Activated T-cell treated with anti-CD3 and anti-CD28 coated beads, Interleukin-2, amount 50 U/mL, for 72 hours (primary cell): ENCODE results near the gene SMG6. TPM values are rescaled to one million over a fixed set of nuclear protein-coding genes. Genes with fewer than 3 reads are reported as not detected.
"Not testable (repeated sequence)": the region's sequence is repeated elsewhere in the genome, so short reads cannot be mapped to it uniquely, and the experiment has no call there.

ENCODE experiments used
- ATAC-seq, 2 donors: fragments of 150-1000 bp; cut with Tn5 transposase; replicated peaks in 1 of 2; 2 replicates each; pipeline ENCODE4 v1.10.0; 2021; ENCODE audit warnings: moderate library complexity in 2 of 2, mild to moderate bottlenecking in 1 of 2
- DNase-seq, 2 donors: peaks; one replicate each; pipeline ENCODE4 v3.0.0; 2021 to 2022; ENCODE audit warnings: mixed read lengths in 1 of 2
- H3K27ac Mint-ChIP-seq: one replicate; pipeline ENCODE4 v1.8.0; 2022; ENCODE audit warnings: mild to moderate bottlenecking, moderate library complexity, mixed read lengths
- H3K27me3 Mint-ChIP-seq: one replicate; pipeline ENCODE4 v1.8.0; 2022; ENCODE audit warnings: low read depth, mixed read lengths
- H3K36me3 Mint-ChIP-seq, 2 donors: one replicate each; pipeline ENCODE4 v1.8.0; 2022; ENCODE audit warnings: mixed read lengths in 2 of 2, mild to moderate bottlenecking in 1 of 2; ENCODE audit not compliant: insufficient read depth in 2 of 2
- H3K4me1 Mint-ChIP-seq: one replicate; pipeline ENCODE4 v1.8.0; 2022; ENCODE audit warnings: low read depth, mixed read lengths
- H3K4me3 Mint-ChIP-seq, 2 donors: one replicate each; pipeline ENCODE4 v1.8.0; 2022; ENCODE audit warnings: mild to moderate bottlenecking in 2 of 2, mixed read lengths in 2 of 2, moderate library complexity in 2 of 2
- H3K9me3 Mint-ChIP-seq, 2 donors: one replicate each; pipeline ENCODE4 v1.8.0; 2022; ENCODE audit warnings: mixed read lengths in 2 of 2
- total RNA-seq, 2 donors: library from RNA; stranded (reverse); gene quantifications; one replicate each; pipeline ENCODE4 v1.2.3, GENCODE V29; 2022

The SMG6 gene
- total RNA-seq, 2 donors from 2014 or later = 47.3 to 54.1 TPM

DNA sequence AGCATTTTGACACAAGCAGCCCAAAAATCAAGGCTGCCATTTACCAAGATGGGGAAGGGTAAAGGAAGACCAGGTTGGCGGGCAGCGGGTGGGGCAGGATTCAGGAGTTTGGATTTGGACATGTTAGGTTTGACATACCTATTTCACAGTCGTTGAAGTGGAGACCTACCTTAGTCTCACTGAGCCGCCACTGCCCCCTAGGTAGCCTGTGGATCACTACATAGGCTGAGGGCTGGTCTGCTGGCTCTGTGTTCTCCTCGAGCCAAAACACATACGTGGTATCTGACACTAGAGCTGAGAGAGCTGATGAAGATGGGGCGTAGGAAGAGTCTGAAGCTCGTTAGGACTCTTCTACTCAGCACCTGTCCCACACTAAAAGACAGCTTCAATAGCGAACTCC lies 133.6 kb downstream of the SMG6 start:
- Mint-ChIP-seq H3K4me3 (no peak overlapping the region), H3K36me3 (peaks cover 2 to 11% of the 10 kb centered on the region in 2 donors)
- peak; percentile 24 to 42 for DNase-seq

DNA sequence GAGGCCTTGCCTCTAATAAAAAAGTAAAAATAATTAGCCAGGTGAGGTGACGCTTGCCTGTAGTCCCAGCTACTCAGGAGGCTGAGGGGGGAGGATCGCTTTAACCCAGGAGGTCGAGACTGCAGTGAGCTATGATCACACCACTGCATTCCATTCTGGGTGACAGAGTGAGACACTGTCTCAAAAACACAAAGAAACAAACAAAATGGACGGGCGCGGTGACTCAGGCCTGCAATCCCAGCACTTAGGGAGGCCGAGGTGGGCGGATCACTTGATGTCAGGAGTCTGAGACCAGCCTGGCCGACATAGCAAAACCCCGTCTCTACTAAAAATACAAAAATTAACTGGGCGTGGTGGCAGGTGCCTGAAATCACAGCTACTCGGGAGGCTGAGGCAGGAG lies 137.9 kb downstream of the SMG6 start:
- DNase-seq, H3K4me3 Mint-ChIP-seq, H3K4me1 Mint-ChIP-seq, H3K27me3 Mint-ChIP-seq, H3K9me3 Mint-ChIP-seq, H3K36me3 Mint-ChIP-seq, ATAC-seq: not testable (repeated sequence)
- peak overlapping the region; percentile 58 for H3K27ac Mint-ChIP-seq

More for the DNA sequence above, 133.6 kb downstream of the SMG6 start:
- Mint-ChIP-seq H3K27me3 (no peaks in the 10 kb centered on the region), H3K4me1 (no peaks in the 10 kb centered on the region), H3K27ac (no peak overlapping the region), H3K9me3 (no peaks in the 10 kb centered on the region)
- ATAC-seq = peak; percentile 50 to 55

DNA sequence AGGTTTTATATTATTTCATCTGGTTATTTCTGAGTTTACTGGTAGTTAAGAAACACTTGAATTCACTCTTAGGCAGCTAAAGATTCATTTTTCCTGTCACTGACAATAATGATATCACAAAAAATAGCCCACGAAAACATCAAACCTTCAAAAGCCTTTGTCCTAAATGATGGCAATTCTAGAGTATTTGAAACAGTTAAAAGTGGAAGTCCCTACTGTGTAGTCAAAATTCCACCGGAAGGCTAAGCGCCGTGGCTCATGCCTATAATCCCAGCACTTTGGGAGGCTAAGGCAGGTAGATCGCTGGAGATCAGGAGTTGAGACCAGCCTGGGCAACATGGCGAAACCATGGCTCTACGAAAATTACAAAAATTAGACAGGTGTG lies 145.2 kb downstream of the SMG6 start:
- no peaks in the 10 kb centered on the region for H3K9me3 Mint-ChIP-seq
- DNase-seq (no peak), ATAC-seq (no peak)

DNA sequence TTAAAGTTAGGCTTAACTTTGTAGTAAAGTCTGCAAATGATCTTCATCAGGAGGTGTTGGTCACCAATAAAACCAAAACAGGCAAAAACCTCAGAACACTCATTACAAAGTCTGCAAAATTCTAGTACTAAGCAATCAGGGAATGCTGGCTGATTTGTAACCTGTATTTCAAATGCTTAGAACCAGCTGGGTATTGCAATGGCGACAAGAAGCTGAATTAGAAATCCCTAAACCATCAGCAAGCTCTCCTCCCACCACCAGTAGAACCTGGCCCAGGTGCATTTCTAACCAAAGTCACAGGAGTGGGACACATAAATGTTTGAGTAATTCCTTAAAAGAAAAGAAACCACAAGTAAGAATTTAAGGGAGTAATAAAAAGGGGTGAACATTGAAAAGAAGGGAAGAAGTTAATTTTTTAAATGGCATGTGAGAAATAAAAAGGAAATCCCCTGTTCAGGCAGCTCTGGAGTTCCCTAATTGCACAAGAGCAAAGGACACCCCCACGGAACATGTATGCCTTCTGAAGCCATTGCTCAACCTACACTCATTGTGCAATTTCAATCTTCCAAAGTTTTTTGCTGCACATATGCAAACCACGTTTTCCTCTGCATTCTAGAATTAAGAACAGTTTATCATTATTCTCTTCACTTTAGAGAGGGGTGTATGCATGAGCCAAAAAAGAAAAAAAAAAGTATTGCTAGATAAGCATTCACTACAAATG lies 145.8 kb downstream of the SMG6 start:
- H3K27me3 Mint-ChIP-seq = no peaks in the 10 kb centered on the region
- peaks cover 3 to 8% of the 10 kb centered on the region in 2 donors for H3K36me3 Mint-ChIP-seq
- DNase-seq (no peak), ATAC-seq (no peak)
- H3K4me1 Mint-ChIP-seq = peaks cover 23% of the 10 kb centered on the region
- H3K4me3 Mint-ChIP-seq = no peak overlapping the region
- H3K27ac Mint-ChIP-seq = no peak overlapping the region
- no peaks in the 10 kb centered on the region for H3K9me3 Mint-ChIP-seq

More for the DNA sequence above, 145.2 kb downstream of the SMG6 start:
- Mint-ChIP-seq H3K4me3 (no peak overlapping the region), H3K4me1 (peaks cover 23% of the 10 kb centered on the region), H3K27ac (no peak overlapping the region), H3K27me3 (no peaks in the 10 kb centered on the region), H3K36me3 (peaks cover 3 to 8% of the 10 kb centered on the region in 2 donors)

DNA sequence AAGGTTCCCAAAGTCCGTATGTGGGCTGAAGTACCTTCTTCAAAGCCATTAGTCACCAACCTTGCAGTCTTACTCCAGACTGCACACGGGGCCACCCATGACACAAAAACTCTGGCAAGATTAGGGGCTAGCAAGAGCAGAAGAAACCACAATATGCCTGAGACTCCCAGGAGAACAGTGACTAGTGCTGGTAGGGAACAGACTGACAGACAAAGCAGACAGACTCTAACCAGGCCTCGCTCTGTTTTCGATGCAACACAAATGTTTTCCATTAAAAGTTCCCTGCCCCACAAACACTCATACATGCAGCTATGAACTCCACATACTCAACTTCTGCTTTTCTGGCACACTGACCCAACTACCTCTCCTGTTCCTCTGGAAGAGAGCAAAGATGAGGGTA lies 146.5 kb downstream of the SMG6 start:
- ATAC-seq = no peak
- H3K36me3 Mint-ChIP-seq = peaks cover 3 to 8% of the 10 kb centered on the region in 2 donors

DNA sequence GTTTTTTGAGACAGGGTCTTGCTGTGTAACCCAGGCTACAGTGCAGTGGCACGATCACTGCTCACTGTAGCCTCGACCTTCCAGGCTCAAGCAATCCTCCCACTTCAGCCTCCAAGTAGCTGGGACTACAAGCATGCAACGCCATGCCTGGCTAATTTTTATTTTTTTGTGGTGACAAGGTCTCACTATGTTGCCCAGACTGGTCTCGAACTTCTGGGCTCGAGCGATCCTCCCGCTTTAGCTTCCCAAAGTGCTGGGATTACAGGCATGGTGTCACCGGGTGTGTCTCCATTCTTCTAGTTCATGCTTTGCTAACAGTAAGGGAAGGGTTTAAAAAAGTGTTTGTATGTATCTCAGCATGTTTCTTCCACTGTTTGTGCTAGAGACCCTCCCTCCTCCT lies 146.9 kb downstream of the SMG6 start:
- no peaks in the 10 kb centered on the region for H3K27me3 Mint-ChIP-seq
- H3K36me3 Mint-ChIP-seq = peaks cover 3 to 8% of the 10 kb centered on the region in 2 donors
- ATAC-seq = no peak
- H3K4me3 Mint-ChIP-seq = no peak overlapping the region
- H3K9me3 Mint-ChIP-seq = no peaks in the 10 kb centered on the region
- H3K27ac Mint-ChIP-seq = no peak overlapping the region
- H3K4me1 Mint-ChIP-seq = peaks cover 23% of the 10 kb centered on the region
- no peak for DNase-seq

More for the DNA sequence above, 146.5 kb downstream of the SMG6 start:
- H3K4me1 Mint-ChIP-seq = peaks cover 23% of the 10 kb centered on the region
- DNase-seq = no peak
- no peak overlapping the region for H3K4me3 Mint-ChIP-seq
- H3K27ac Mint-ChIP-seq = no peak overlapping the region
- no peaks in the 10 kb centered on the region for H3K9me3 Mint-ChIP-seq
- H3K27me3 Mint-ChIP-seq = no peaks in the 10 kb centered on the region

DNA sequence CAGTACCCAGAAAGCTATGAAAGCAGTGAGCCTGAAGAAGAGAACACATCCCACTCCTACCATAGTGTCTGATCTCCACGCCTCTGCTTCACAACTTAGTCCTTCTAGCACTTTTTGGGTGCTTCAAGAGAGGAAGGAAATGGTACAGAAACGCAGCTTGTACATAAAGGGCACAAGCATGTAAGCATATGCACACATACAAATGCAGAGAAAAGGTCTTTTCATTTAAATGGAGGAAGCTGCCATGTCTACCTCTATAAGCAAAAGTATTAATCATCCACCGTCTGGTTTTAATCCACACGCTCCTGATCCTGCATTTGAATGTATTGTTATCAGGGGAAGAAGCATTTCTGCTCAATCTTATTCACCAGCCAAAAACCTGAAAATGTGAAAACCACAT lies 148.0 kb downstream of the SMG6 start:
- Mint-ChIP-seq H3K27ac (no peak overlapping the region), H3K4me3 (no peak overlapping the region), H3K9me3 (no peaks in the 10 kb centered on the region), H3K27me3 (no peaks in the 10 kb centered on the region), H3K4me1 (peaks cover 28% of the 10 kb centered on the region), H3K36me3 (peaks cover 3 to 10% of the 10 kb centered on the region in 2 donors)
- ATAC-seq (no peak), DNase-seq (no peak)

DNA sequence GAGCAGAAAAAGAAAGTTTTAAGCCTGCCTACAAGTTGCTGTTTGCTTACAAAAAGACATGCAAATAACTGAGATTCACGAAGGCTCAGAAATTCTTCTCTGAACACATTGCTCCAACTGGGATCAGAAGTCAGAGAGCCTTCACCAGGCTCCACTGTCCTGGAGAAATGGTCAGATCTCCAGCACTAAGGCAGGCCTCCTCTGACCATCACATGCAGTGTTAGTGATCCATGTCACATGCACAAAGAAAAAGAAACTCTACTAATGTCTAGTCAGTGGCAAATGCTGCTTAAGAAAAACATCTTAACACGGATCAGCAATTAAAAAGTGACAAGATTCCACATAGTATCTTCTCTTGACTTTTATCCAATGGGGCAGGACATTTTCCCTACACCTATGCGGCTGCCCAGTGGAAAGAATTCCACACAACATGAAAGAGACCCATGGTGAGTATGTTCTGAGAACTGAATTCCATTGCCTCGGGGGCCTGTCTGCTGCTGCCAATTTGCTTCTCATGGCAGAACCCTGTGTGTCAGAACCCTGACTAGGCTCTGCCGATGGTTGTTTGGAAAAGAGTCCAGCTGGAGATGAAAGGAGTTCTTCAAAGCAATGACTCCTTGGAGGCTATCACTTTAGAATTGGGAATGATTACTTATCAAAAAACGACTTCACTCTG lies 152.1 kb downstream of the SMG6 start:
- DNase-seq (no peak), ATAC-seq (no peak)
- Mint-ChIP-seq H3K27ac (peak overlapping the region; percentile 57), H3K4me1 (peaks cover 9% of the 10 kb centered on the region), H3K36me3 (peaks cover 3 to 8% of the 10 kb centered on the region in 2 donors), H3K9me3 (no peaks in the 10 kb centered on the region), H3K27me3 (no peaks in the 10 kb centered on the region), H3K4me3 (no peak overlapping the region)

DNA sequence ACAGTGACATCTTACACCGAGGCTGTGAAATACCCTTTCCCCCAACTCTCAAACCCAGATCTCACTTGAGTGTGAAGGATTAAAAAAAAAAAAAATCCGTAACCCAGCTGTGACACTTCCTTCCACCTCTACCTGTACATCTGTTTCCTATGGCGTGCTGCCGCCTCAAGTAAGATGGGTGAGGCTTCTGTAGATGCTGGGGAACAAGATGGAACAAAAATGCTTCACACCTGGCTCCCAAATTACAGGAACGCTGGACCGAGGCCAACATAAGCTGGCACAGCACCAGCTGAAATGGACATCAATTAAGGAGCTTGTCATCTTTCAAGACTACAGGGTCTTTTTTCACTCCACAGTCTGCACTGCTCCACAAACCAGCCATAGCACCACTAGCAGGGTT lies 152.8 kb downstream of the SMG6 start:
- DNase-seq = no peak
- Mint-ChIP-seq H3K27ac (peak overlapping the region; percentile 57), H3K4me3 (no peak overlapping the region), H3K27me3 (no peaks in the 10 kb centered on the region), H3K36me3 (peaks cover 3 to 8% of the 10 kb centered on the region in 2 donors), H3K4me1 (peaks cover 9% of the 10 kb centered on the region), H3K9me3 (no peaks in the 10 kb centered on the region)
- no peak for ATAC-seq

DNA sequence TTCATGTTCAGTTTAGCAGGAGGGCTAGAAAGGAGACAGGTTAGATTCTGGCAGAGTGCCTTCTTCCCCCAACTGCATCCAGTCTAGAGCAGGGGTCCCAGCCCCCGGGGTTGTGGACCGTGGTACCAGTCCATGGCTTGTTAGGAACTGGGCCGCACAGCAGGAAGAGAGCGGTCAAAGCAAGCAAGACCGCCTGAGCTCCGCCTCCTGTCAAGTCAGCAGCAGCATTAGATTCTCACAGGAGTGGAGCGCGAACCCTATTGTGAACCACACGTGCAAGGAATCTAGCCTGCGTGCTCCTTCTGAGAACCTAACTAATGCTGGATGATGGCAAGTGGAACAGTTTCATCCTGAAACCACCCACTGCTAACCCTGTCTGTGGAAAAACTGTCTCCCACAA lies 153.7 kb downstream of the SMG6 start:
- Mint-ChIP-seq H3K4me1 (peaks cover 5% of the 10 kb centered on the region), H3K27ac (no peak overlapping the region), H3K4me3 (no peak overlapping the region), H3K36me3 (peaks cover 3 to 5% of the 10 kb centered on the region in 2 donors), H3K27me3 (no peaks in the 10 kb centered on the region), H3K9me3 (no peaks in the 10 kb centered on the region)
- ATAC-seq (no peak), DNase-seq (no peak)

DNA sequence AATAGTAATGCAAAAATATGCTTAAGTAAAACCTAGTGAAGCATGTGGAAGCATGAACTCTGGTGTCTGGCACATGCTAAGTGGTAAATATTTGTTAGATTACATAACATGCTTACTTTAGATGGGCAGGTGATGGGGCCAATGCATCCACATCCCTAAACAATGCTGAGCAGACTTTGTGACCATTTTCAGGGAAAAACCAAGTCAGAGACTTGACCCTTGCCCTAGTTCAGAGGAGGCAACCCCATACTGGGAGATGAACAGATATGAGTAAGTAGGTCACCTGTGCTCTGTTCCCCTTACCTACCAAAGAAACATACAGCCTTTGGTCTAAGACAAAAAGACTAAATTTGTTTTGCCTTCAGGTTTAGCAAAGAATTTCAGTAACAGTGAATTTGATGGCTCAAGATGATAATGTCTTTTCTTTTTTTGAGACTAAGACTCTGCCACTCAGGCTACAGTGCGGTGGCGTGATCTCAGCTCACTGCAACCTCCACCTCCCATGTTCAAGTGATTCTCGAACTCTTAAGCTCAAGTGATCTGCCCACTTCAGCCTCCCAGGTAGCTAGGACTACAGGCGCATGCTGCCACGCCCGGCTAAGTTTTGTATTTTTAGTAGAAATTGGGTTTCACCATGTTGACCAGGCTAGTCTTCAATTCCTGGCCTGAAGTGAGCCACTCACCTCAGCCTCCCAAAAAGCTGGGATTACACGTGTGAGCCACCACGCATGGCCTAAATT lies 157.3 kb downstream of the SMG6 start:
- Mint-ChIP-seq H3K36me3 (peaks cover 0 to 4% of the 10 kb centered on the region in 2 donors), H3K27me3 (no peaks in the 10 kb centered on the region), H3K27ac (no peak overlapping the region), H3K9me3 (no peaks in the 10 kb centered on the region), H3K4me1 (peaks cover 8% of the 10 kb centered on the region), H3K4me3 (no peak overlapping the region)
- DNase-seq = no peak
- no peak for ATAC-seq

DNA sequence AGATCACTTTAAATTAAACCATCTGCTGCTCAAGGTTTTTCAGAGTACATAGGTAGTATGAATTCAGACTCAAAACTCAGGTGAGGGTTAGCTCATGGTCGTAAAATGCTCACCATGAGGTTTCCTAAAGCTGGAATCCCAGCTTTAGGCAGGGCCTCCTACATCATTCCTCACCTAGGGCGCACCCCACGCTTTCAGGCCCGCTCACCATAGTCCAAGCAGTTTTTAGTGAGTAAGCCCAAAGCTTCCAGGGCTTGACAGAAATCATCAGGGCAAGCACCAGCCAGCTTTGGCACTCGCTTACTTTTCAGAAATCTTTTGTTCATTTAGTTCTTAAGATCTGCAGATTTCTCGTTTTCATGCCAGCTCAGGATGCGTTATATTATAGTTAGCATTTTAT lies 158.9 kb downstream of the SMG6 start:
- ATAC-seq (no peak), DNase-seq (no peak)
- Mint-ChIP-seq H3K36me3 (no peaks in the 10 kb centered on the region), H3K4me1 (peaks cover 6% of the 10 kb centered on the region), H3K9me3 (no peaks in the 10 kb centered on the region), H3K4me3 (no peak overlapping the region), H3K27me3 (no peaks in the 10 kb centered on the region), H3K27ac (no peak overlapping the region)

DNA sequence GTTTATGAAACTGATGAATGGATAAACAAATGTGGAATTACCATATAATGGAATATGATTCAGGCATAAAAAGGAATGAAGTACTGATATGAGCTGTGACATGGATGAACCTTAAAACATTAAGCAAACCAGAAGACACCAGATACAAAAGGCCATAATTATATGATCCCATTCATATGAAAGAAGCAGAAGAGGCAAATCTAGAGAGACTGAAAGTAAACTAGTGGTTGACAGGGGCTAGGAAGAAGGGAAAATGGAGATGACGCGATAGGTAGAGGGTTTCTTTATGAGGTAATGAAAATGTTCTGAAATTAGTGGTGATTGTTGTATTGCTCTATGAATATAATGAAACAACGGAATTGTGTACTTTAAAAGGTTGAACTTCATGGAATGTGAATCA lies 160.3 kb downstream of the SMG6 start:
- Mint-ChIP-seq H3K4me3 (no peak overlapping the region), H3K27ac (no peak overlapping the region), H3K4me1 (peaks cover 14% of the 10 kb centered on the region), H3K9me3 (no peaks in the 10 kb centered on the region), H3K36me3 (no peaks in the 10 kb centered on the region), H3K27me3 (no peaks in the 10 kb centered on the region)
- DNase-seq = no peak
- ATAC-seq = peak in 1 of 2 donors; percentile 25
